Colonic mucosa (tissue), 4 donors: ENCODE measurements around the gene COPS3. TPM values are rescaled to one million over a fixed set of nuclear protein-coding genes. Genes with fewer than 3 reads are reported as not detected.

ENCODE experiments used
- DNase-seq: peaks from one replicate; pipeline ENCODE4 v3.0.0-alpha.2; 2020
- H3K27ac ChIP-seq: fragments of 200-600 bp; one replicate; pipeline ENCODE4 v1.8.0; 2021
- H3K27me3 ChIP-seq: fragments of 200-600 bp; one replicate; pipeline ENCODE4 v1.8.0; 2021
- H3K36me3 ChIP-seq: fragments of 200-600 bp; one replicate; pipeline ENCODE4 v1.8.0; 2021
- H3K4me1 ChIP-seq: fragments of 200-600 bp; one replicate; pipeline ENCODE4 v1.8.0; 2021; ENCODE audit warnings: mild to moderate bottlenecking
- H3K4me3 ChIP-seq: fragments of 200-600 bp; one replicate; pipeline ENCODE4 v1.8.0; 2021
- H3K9ac ChIP-seq, 2 donors: one replicate each; pipeline ENCODE4 v1.7.0; 2013; ENCODE audit warnings: control low read depth in 2 of 2, low read depth in 2 of 2, low read length in 2 of 2
- H3K9me3 ChIP-seq: fragments of 200-600 bp; one replicate; pipeline ENCODE4 v1.8.0; 2021
- intact Hi-C: fragments of 100-400 bp; cut with DNase I; formaldehyde crosslinking; loops from one replicate; pipeline ENCODE4 v1.14.1; 2022
- total RNA-seq, 2 donors: library from RNA; stranded (reverse); fragmentation: NEBNext Ultra II Directional in 1 of 2; extraction: Animal tissue kit (Norgen Biotek cat#: 25700) in 1 of 2; gene quantifications; one replicate each; pipeline ENCODE4 v1.2.1, GENCODE V29; 2021
- TF ChIP-seq, protein P1 (sequence below): fragments of 200-600 bp; IDR thresholded peaks from one replicate; pipeline ENCODE4 v1.8.0; 2022; ENCODE audit warnings: antibody characterized with exemption, mild to moderate bottlenecking
- donor health status: healthy.
- donor health status: DM: no; HTN: no; CAD: no.
- donor health status: DM: no; HTN: no; CAD: no.

The COPS3 gene
- total RNA-seq = 10 to 100 TPM; 43.9 to 60.4 TPM

GRCh38 chr17:17280613-17281549 lies at the start of gene COPS3:
TSS of gene COPS3 (minus strand) at chr17:17281246. CDS start at chr17:17281186, 60 bp downstream.
- Histone ChIP-seq H3K4me1 (peaks cover 12% of the 10 kb centered on the region), H3K27me3 (no peaks in the 10 kb centered on the region), H3K9ac (peak within 1 kb of the TSS; percentile 78 to 84), H3K36me3 (no peaks in the 10 kb centered on the region), H3K4me3 (peak within 1 kb of the TSS; percentile 100), H3K27ac (peak within 1 kb of the TSS; percentile 98), H3K9me3 (no peaks in the 10 kb centered on the region)
- TF ChIP-seq, protein P1, sequence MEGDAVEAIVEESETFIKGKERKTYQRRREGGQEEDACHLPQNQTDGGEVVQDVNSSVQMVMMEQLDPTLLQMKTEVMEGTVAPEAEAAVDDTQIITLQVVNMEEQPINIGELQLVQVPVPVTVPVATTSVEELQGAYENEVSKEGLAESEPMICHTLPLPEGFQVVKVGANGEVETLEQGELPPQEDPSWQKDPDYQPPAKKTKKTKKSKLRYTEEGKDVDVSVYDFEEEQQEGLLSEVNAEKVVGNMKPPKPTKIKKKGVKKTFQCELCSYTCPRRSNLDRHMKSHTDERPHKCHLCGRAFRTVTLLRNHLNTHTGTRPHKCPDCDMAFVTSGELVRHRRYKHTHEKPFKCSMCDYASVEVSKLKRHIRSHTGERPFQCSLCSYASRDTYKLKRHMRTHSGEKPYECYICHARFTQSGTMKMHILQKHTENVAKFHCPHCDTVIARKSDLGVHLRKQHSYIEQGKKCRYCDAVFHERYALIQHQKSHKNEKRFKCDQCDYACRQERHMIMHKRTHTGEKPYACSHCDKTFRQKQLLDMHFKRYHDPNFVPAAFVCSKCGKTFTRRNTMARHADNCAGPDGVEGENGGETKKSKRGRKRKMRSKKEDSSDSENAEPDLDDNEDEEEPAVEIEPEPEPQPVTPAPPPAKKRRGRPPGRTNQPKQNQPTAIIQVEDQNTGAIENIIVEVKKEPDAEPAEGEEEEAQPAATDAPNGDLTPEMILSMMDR = no peak
- intact Hi-C loops = no loop called here
- peak; percentile 98 for DNase-seq

GRCh38 chr17:17328251-17328650 lies 47.2 kb upstream of the COPS3 start:
- no peak overlapping the region for H3K27ac ChIP-seq
- no peaks in the 10 kb centered on the region for H3K36me3 ChIP-seq
- H3K9ac ChIP-seq = no peak overlapping the region
- H3K27me3 ChIP-seq = no peaks in the 10 kb centered on the region
- H3K9me3 ChIP-seq = no peaks in the 10 kb centered on the region
- TF ChIP-seq, protein P1 = no peak
- no peak for DNase-seq
- no peaks in the 10 kb centered on the region for H3K4me1 ChIP-seq
- intact Hi-C loops = no loop called here
- H3K4me3 ChIP-seq = no peak overlapping the region

- no peak for DNase-seq
- Histone ChIP-seq H3K4me3 (no peak overlapping the region), H3K9ac (no peak overlapping the region), H3K27me3 (no peaks in the 10 kb centered on the region), H3K36me3 (no peaks in the 10 kb centered on the region), H3K27ac (no peak overlapping the region), H3K4me1 (no peaks in the 10 kb centered on the region), H3K9me3 (no peaks in the 10 kb centered on the region)
- TF ChIP-seq, protein P1 = no peak
- intact Hi-C loops = no loop called here
Measured at GRCh38 chr17:17326275-17326875, 45.3 kb upstream of the COPS3 start.

- no peaks in the 10 kb centered on the region for H3K36me3 ChIP-seq
- no peak overlapping the region for H3K9ac ChIP-seq
- no peaks in the 10 kb centered on the region for H3K9me3 ChIP-seq
- no peak overlapping the region for H3K27ac ChIP-seq
- no peak overlapping the region for H3K4me3 ChIP-seq
- DNase-seq = no peak
- no peaks in the 10 kb centered on the region for H3K4me1 ChIP-seq
- intact Hi-C loops = no loop called here
- H3K27me3 ChIP-seq = no peaks in the 10 kb centered on the region
- TF ChIP-seq, protein P1 = no peak
Measured at GRCh38 chr17:17325816-17326215, 44.8 kb upstream of the COPS3 start.

- Histone ChIP-seq H3K4me3 (no peak overlapping the region), H3K36me3 (no peaks in the 10 kb centered on the region), H3K9me3 (no peaks in the 10 kb centered on the region), H3K27me3 (no peaks in the 10 kb centered on the region), H3K27ac (no peak overlapping the region), H3K9ac (no peak overlapping the region), H3K4me1 (no peaks in the 10 kb centered on the region)
- no peak for DNase-seq
- intact Hi-C loops = no loop called here
- TF ChIP-seq, protein P1 = no peak
Measured at GRCh38 chr17:17325228-17325627, 44.2 kb upstream of the COPS3 start.
